ENCODE measurements around the gene VLDLR.

- TF ChIP-seq POLR2A (IDR thresholded peaks at IDR 0.05) (no peak), CTCF (IDR thresholded peaks at IDR 0.05) (no peak)
Observed at GRCh38 chr9:2583308-2584013, 38.1 kb upstream of the VLDLR start.
